Pancreas (tissue), 10 donors: ENCODE data around the gene CHST5. TPM values are rescaled to one million over a fixed set of nuclear protein-coding genes. Genes with fewer than 3 reads are reported as not detected.
A peak's percentile ranks its signal among the peaks of the same experiment; 100 is the strongest.

ENCODE experiments used
- ATAC-seq, 4 donors: fragments of 200-7000 bp; cut with Tn5 transposase; one replicate each; pipeline versions ENCODE4 v1.8.0 to v1.9.1; 2020; ENCODE audit warnings: mild to moderate bottlenecking in 4 of 4, moderate library complexity in 4 of 4
- DNase-seq, 6 donors: peaks; one replicate each; pipeline ENCODE4 v3.0.0-alpha.2; 2020
- FAIRE-seq: peaks from 2 replicates; lab custom pipeline; 2012; peaks lifted over from hg19 to GRCh38; lab: Jason Lieb, UNC
- H3K27ac ChIP-seq, 4 donors: fragments of 200-600 bp; sonication (generic); 1 replicate in 3 of 4; 2 replicates in 1 of 4; pipeline versions ENCODE4 v1.5.0 to v1.8.0; 2020
- H3K27me3 ChIP-seq, 4 donors: fragments of 200-600 bp; one replicate each; pipeline ENCODE4 v1.8.0; 2021
- H3K36me3 ChIP-seq, 3 donors: fragments of 200-600 bp; sonication (generic) in 1 of 3; one replicate each; pipeline versions ENCODE4 v1.5.0 to v1.8.0; 2020 to 2021
- H3K4me1 ChIP-seq, 3 donors: fragments of 200-600 bp; one replicate each; pipeline ENCODE4 v1.8.0; 2021
- H3K4me3 ChIP-seq, 4 donors: fragments of 200-600 bp; sonication (generic) in 2 of 4; one replicate each; pipeline versions ENCODE4 v1.5.0 to v1.8.0; 2020 to 2021
- H3K9me3 ChIP-seq, 4 donors: fragments of 200-600 bp; one replicate each; pipeline ENCODE4 v1.8.0; 2021
- WGBS, 2 donors: extraction: QIAGEN DNeasy Blood & Tissue Kit; methylation state at CpG; one replicate each; pipeline ENCODE4 v1.1.7; 2013; 5-methylcytosine and 5-hydroxymethylcytosine counted together
- intact Hi-C, 3 donors: fragments of 100-400 bp; cut with DNase I; formaldehyde crosslinking; loops; one replicate each; pipeline versions ENCODE4 v1.11.1 to v1.14.2; 2022
- polyA plus RNA-seq, 2 donors: library from polyadenylated mRNA; stranded (reverse); fragments of 200-250 nt; gene quantifications; one replicate each; pipeline ENCODE4 v1.2.3, GENCODE V29; 2013
- total RNA-seq, 6 donors: library from RNA; stranded (reverse); fragmentation: NEBNext Ultra II Directional in 4 of 6; extraction: Animal tissue kit (Norgen Biotek cat#: 25700) in 4 of 6; gene quantifications; one replicate each; pipeline versions ENCODE4 v1.2.1 to v1.2.4, GENCODE V29; 2021 to 2023
- TF ChIP-seq, protein P1 (sequence below), 4 donors: fragments of 200-600 bp; sonication (generic) in 3 of 4; IDR thresholded peaks; one replicate each; pipeline versions ENCODE4 v1.5.0 to v1.8.0; 2021; ENCODE audit warnings: antibody characterized with exemption in 4 of 4
- donor health status: healthy with polysubstance abuse.
- donor health status: DM: no; HTN: no; CAD: no; lungs with moderate emphysema.
- donor health status: DM: no; HTN: no; CAD: no.
- donor health status: control.
- donor health status: control.
- donor health status: Bipolar disorder and iron deficiency.
- donor health status: DM: yes; HTN: yes; CAD: no.
- donor health status: DM: no; HTN: no; CAD: no.
- donor health status: DM: no; HTN: no; CAD: no.
- donor health status: DM: yes; HTN: yes; CAD: no.

The CHST5 gene
- total and polyA plus RNA-seq, 8 donors = 0.06 to 0.28 (median 0.15) TPM; not detected in 1

DNA sequence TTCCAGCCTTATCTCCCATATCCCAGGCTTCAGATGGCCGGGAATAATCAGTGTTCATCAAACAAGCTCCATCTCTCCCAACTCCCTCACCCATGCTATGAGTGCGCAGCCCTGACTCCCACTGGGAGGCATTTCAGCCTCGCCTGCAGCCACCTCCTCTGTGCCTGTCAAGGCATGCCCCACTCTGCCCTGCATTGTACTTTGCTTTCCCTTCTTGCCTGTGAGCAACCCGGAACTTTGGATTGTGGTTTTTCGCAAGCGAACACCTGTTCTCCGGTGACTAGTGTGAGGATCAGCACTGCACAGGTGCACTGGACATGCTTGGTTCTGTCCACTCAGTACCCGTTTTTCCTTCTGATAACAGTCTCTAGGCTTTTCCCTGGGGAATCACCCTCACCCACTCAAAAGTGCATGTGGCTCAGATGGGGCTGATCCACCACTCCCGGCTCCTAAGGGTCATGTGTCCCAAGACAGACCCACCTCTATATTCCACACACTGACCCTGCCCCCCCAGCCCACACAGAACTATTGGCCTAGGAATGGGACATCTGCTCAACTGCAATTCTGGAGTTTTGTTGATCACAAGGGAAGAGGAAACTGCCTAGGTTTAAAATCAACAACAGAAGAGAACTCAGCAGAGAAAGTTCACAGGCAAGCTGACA is 49.8 kb downstream of the CHST5 start:
- no peaks in the 10 kb centered on the region for H3K36me3 ChIP-seq
- H3K9me3 ChIP-seq = no peaks in the 10 kb centered on the region
- 60 to 66% methylated on average over 9 of the region's 9 CpGs for WGBS, 2 donors
- no peaks in the 10 kb centered on the region for H3K27me3 ChIP-seq
- TF ChIP-seq, protein P1, sequence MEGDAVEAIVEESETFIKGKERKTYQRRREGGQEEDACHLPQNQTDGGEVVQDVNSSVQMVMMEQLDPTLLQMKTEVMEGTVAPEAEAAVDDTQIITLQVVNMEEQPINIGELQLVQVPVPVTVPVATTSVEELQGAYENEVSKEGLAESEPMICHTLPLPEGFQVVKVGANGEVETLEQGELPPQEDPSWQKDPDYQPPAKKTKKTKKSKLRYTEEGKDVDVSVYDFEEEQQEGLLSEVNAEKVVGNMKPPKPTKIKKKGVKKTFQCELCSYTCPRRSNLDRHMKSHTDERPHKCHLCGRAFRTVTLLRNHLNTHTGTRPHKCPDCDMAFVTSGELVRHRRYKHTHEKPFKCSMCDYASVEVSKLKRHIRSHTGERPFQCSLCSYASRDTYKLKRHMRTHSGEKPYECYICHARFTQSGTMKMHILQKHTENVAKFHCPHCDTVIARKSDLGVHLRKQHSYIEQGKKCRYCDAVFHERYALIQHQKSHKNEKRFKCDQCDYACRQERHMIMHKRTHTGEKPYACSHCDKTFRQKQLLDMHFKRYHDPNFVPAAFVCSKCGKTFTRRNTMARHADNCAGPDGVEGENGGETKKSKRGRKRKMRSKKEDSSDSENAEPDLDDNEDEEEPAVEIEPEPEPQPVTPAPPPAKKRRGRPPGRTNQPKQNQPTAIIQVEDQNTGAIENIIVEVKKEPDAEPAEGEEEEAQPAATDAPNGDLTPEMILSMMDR (IDR thresholded peaks at IDR 0.05) = no peak
- DNase-seq (peak in 1 of 6 donors; percentile 5), ATAC-seq (peak in 3 of 4 donors; percentile 42 to 58 (median 56)), FAIRE-seq (no peak)
- intact Hi-C loops = no loop called here
- H3K4me1 ChIP-seq = no peaks in the 10 kb centered on the region
- H3K4me3 ChIP-seq = no peak overlapping the region
- no peak overlapping the region for H3K27ac ChIP-seq

DNA sequence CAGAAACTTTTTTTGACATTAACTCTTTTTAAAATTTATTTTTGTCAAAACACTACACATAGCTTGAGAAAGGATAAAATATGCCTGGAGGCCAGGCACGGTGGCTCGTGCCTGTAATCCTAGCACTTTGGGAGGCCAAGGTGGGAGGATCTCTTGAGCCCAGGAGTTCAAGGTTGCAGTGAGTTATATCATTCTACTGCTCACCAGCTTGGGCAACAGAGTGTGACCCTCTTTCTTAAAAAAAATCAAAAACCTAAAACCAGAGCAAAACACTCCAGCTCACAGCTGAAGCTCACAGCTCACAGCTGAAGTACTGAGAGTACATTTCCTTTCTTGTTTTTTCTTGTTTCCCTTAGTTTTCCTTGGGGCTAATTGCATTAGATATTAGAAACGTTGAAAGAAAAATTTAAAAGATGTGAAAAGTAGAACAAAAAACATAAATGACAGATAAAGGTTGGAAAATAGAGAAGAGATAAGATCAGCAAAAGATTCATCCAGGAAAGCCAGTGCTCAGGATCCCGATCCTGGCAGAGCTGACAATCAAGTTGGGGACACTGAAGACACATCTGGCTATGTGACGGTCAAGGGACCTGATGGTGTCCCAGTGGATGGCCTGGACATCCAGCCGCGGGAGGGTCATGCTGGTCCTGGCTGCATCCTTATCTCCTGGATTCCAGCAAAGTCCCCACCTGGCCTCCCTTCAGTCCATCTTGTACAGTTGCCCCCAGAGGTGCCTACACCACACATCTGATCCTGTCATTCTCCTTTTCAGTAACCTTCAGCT is 50.5 kb downstream of the CHST5 start:
- Histone ChIP-seq H3K36me3 (no peaks in the 10 kb centered on the region), H3K4me1 (no peaks in the 10 kb centered on the region), H3K27ac (no peak overlapping the region), H3K9me3 (no peaks in the 10 kb centered on the region), H3K4me3 (no peak overlapping the region), H3K27me3 (no peaks in the 10 kb centered on the region)
- intact Hi-C loops = no loop called here
- WGBS, 2 donors = 79 to 85% methylated on average over 7 of the region's 7 CpGs
- FAIRE-seq (no peak), ATAC-seq (no peak), DNase-seq (peak in 1 of 6 donors; percentile 7)
- TF ChIP-seq, protein P1 (IDR thresholded peaks at IDR 0.05) = no peak

DNA sequence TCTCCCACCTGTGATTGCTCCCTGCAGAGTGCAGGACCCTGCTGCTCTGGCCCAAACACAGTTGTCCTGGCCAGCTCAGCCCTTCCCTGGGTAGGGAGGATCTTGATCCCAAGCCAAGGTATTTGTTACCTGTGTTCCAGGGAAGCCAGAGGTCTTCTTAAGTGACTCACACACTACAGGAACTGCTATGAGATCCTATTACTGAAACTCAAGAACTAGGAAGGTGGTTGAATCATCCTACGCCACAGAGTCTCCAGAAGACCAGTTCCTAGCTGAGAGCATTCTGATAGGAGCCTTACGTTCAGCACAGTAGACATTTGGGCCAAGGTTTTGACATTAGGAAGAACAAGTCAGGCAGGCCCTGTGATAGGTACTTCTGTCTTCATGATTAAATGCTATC is 52.7 kb downstream of the CHST5 start:
- Histone ChIP-seq H3K27ac (no peak overlapping the region), H3K36me3 (no peaks in the 10 kb centered on the region), H3K27me3 (no peaks in the 10 kb centered on the region), H3K4me1 (no peaks in the 10 kb centered on the region), H3K9me3 (no peaks in the 10 kb centered on the region), H3K4me3 (no peak overlapping the region)
- DNase-seq (no peak), ATAC-seq (peak in 3 of 4 donors; percentile 18 to 77 (median 57)), FAIRE-seq (no peak)
- TF ChIP-seq, protein P1 (IDR thresholded peaks at IDR 0.05) = no peak
- 78 to 98% methylated on average over 2 of the region's 2 CpGs for WGBS, 2 donors
- intact Hi-C loops = no loop called here

DNA sequence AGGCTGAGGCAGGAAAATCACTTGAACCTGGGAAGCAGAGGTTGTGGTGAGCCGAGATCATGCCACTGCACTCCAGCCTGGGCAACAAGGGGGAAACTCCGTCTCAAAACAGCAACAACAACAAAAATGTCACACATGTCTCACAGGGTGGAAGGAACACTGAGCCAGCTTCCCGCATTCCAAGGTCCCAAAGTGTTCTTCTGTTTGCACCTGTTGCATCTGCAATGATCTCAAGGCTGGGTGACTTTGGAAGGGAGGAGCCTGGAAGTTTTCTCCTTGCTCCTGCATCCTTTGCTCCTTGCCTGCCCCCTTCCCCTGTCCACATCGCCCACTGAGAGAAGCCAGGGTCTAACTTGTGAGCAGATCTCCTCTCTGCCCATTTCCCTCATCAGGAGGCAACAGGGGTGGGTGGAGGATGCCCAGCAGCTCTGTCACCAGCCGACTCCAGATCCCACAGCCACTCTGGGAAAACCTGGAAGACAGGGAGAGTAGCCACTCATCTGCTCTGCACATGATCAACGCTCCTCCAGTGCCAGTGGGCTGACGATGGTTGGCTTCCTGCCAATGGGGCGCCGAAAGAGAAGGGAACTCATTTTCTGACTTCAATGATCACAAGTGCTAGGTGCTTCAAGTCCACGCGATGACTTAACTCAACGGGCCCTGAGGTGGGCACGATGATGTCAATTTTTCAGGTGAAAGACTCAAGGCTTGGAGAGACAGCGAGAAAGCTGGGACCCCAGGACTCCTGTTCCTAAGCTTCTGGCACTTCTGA is 53.3 kb downstream of the CHST5 start:
- H3K4me3 ChIP-seq = no peak overlapping the region
- no peak overlapping the region for H3K27ac ChIP-seq
- no peaks in the 10 kb centered on the region for H3K27me3 ChIP-seq
- H3K4me1 ChIP-seq = no peaks in the 10 kb centered on the region
- 68 to 70% methylated on average over 14 of the region's 14 CpGs for WGBS, 2 donors
- no peak for FAIRE-seq
- intact Hi-C loops = no loop called here
- DNase-seq = peak in 1 of 6 donors; percentile 32
- TF ChIP-seq, protein P1 (IDR thresholded peaks at IDR 0.05) = no peak
- no peak for ATAC-seq
- no peaks in the 10 kb centered on the region for H3K36me3 ChIP-seq
- H3K9me3 ChIP-seq = no peaks in the 10 kb centered on the region
